Type B pancreatic cell (in vitro differentiated cells): ENCODE results near the gene BABAM2. TPM values are rescaled to one million over a fixed set of nuclear protein-coding genes. Genes with fewer than 3 reads are reported as not detected.
A peak's percentile ranks its signal among the peaks of the same experiment; 100 is the strongest.
"Not testable (repeated sequence)": the region's sequence is repeated elsewhere in the genome, so short reads cannot be mapped to it uniquely, and the experiment has no call there.

Experiments used
- DNase-seq: peaks from one replicate; pipeline ENCODE4 v3.0.0; 2021; ENCODE audit warnings: mixed read lengths; ENCODE audit not compliant: unreplicated experiment; ENCODE audit errors: extremely low spot score
- H3K27ac Mint-ChIP-seq: 2 replicates; pipeline ENCODE4 v1.8.0; 2021; ENCODE audit warnings: mild to moderate bottlenecking, mixed read lengths
- H3K27me3 Mint-ChIP-seq: 2 replicates; pipeline ENCODE4 v1.8.0; 2021; ENCODE audit warnings: mixed read lengths
- H3K36me3 Mint-ChIP-seq: 2 replicates; pipeline ENCODE4 v1.8.0; 2021; ENCODE audit warnings: mixed read lengths
- H3K4me1 Mint-ChIP-seq: one replicate; pipeline ENCODE4 v1.8.0; 2021; ENCODE audit warnings: mixed read lengths; ENCODE audit not compliant: unreplicated experiment
- H3K4me3 Mint-ChIP-seq: 2 replicates; pipeline ENCODE4 v1.8.0; 2021; ENCODE audit warnings: mild to moderate bottlenecking, mixed read lengths
- H3K9me3 Mint-ChIP-seq: 2 replicates; pipeline ENCODE4 v1.8.0; 2021; ENCODE audit warnings: mixed read lengths
- CTCF ChIP-seq: fragments of 200-600 bp; sonication (generic); conservative IDR thresholded peaks from 2 replicates; pipeline ENCODE4 v1.5.0; 2021; ENCODE audit warnings: antibody characterized with exemption, mild to moderate bottlenecking
- total RNA-seq: library from RNA; stranded (reverse); gene quantifications from 2 replicates; pipeline ENCODE4 v1.2.1, GENCODE V29; 2021; ENCODE audit warnings: low replicate concordance

The BABAM2 gene
- total RNA-seq, 1 donor from 2014 or later = 30.4 TPM

GRCh38 chr2:28103611-28104010 is 213.1 kb downstream of the BABAM2 start:
- Mint-ChIP-seq H3K27me3 (no peaks in the 10 kb centered on the region), H3K36me3 (no peaks in the 10 kb centered on the region), H3K4me3 (no peak overlapping the region), H3K9me3 (no peaks in the 10 kb centered on the region), H3K27ac (no peak overlapping the region), H3K4me1 (peaks cover 2% of the 10 kb centered on the region)
- TF ChIP-seq CTCF = no peak
- DNase-seq = no peak

GRCh38 chr2:28108143-28108542 is 217.6 kb downstream of the BABAM2 start:
- Mint-ChIP-seq H3K4me3 (no peak overlapping the region), H3K27me3 (no peaks in the 10 kb centered on the region), H3K4me1 (no peaks in the 10 kb centered on the region), H3K27ac (no peak overlapping the region), H3K9me3 (peaks cover 6% of the 10 kb centered on the region), H3K36me3 (no peaks in the 10 kb centered on the region)
- TF ChIP-seq CTCF = no peak
- DNase-seq = no peak

GRCh38 chr2:28113771-28114170 is 223.2 kb downstream of the BABAM2 start:
- H3K36me3 Mint-ChIP-seq, H3K4me1 Mint-ChIP-seq, H3K27me3 Mint-ChIP-seq: not testable (repeated sequence)

GRCh38 chr2:28117104-28117596 is 226.6 kb downstream of the BABAM2 start:
- H3K27ac Mint-ChIP-seq = peak overlapping the region; percentile 17
- H3K36me3 Mint-ChIP-seq = peaks cover 3% of the 10 kb centered on the region
- no peaks in the 10 kb centered on the region for H3K27me3 Mint-ChIP-seq
- H3K4me1 Mint-ChIP-seq = no peaks in the 10 kb centered on the region
- DNase-seq = no peak
- H3K4me3 Mint-ChIP-seq = no peak overlapping the region
- TF ChIP-seq CTCF = no peak
- no peaks in the 10 kb centered on the region for H3K9me3 Mint-ChIP-seq

More at GRCh38 chr2:28113771-28114170, 223.2 kb downstream of the BABAM2 start:
- DNase-seq, H3K9me3 Mint-ChIP-seq, H3K4me3 Mint-ChIP-seq, H3K27ac Mint-ChIP-seq: not testable (repeated sequence)

GRCh38 chr2:28119631-28120030 is 229.1 kb downstream of the BABAM2 start:
- no peaks in the 10 kb centered on the region for H3K9me3 Mint-ChIP-seq
- no peaks in the 10 kb centered on the region for H3K27me3 Mint-ChIP-seq
- no peak for DNase-seq
- no peaks in the 10 kb centered on the region for H3K4me1 Mint-ChIP-seq
- no peak overlapping the region for H3K27ac Mint-ChIP-seq
- no peak overlapping the region for H3K4me3 Mint-ChIP-seq
- no peak for TF ChIP-seq CTCF
- H3K36me3 Mint-ChIP-seq = no peaks in the 10 kb centered on the region

GRCh38 chr2:28128281-28128950 is 237.9 kb downstream of the BABAM2 start:
- H3K27me3 Mint-ChIP-seq = no peaks in the 10 kb centered on the region
- H3K27ac Mint-ChIP-seq = no peak overlapping the region
- TF ChIP-seq CTCF = no peak
- H3K4me1 Mint-ChIP-seq = peaks cover 4% of the 10 kb centered on the region
- H3K36me3 Mint-ChIP-seq = peaks cover 10% of the 10 kb centered on the region
- no peak for DNase-seq
- H3K9me3 Mint-ChIP-seq = peaks cover 6% of the 10 kb centered on the region
- H3K4me3 Mint-ChIP-seq = no peak overlapping the region
